Peyer's patch (tissue), 4 donors: ENCODE results near the gene SWAP70. TPM values are rescaled to one million over a fixed set of nuclear protein-coding genes. Genes with fewer than 3 reads are reported as not detected.

ENCODE experiments used
- DNase-seq, 3 donors: peaks; one replicate each; pipeline ENCODE4 v3.0.0-alpha.2; 2017 to 2019
- H3K27ac ChIP-seq, 4 donors: fragments of 200-600 bp; sonication (generic); one replicate each; pipeline ENCODE4 v1.5.1; 2016 to 2019
- H3K27me3 ChIP-seq, 2 donors: fragments of 200-600 bp; sonication (generic); one replicate each; pipeline ENCODE4 v1.5.1; 2019
- H3K36me3 ChIP-seq, 3 donors: fragments of 200-600 bp; sonication (generic); one replicate each; pipeline ENCODE4 v1.5.1; 2016 to 2019
- H3K4me1 ChIP-seq, 4 donors: fragments of 200-600 bp; sonication (generic); one replicate each; pipeline ENCODE4 v1.5.1; 2016 to 2019
- H3K4me3 ChIP-seq, 4 donors: fragments of 200-600 bp; sonication (generic); 1 replicate in 3 of 4; 2 replicates in 1 of 4; pipeline ENCODE4 v1.5.1; 2016 to 2019; ENCODE audit warnings: mild to moderate bottlenecking in 1 of 4
- H3K9me3 ChIP-seq, 4 donors: fragments of 200-600 bp; sonication (generic); one replicate each; pipeline ENCODE4 v1.5.1; 2016 to 2019; ENCODE audit warnings: mild to moderate bottlenecking in 1 of 4
- CTCF ChIP-seq, 6 experiments: fragments of 450-650 bp in 4 of 6; fragments of 200-600 bp in 2 of 6; sonication (generic) in 1 of 6; IDR thresholded peaks; one replicate each; pipeline ENCODE4 v1.5.1; 2017 to 2019; ENCODE audit warnings: antibody characterized with exemption in 6 of 6, mild to moderate bottlenecking in 3 of 6, moderate library complexity in 1 of 6
- POLR2A ChIP-seq, 2 donors: fragments of 450-650 bp; IDR thresholded peaks; one replicate each; pipeline ENCODE4 v1.5.1; 2017; ENCODE audit warnings: antibody characterized with exemption in 2 of 2, mild to moderate bottlenecking in 2 of 2, moderate library complexity in 2 of 2
- total RNA-seq, 4 donors: library from RNA; depleted of rRNA; stranded (reverse); fragments of >200 nt; gene quantifications; one replicate each; pipeline ENCODE4 v1.1.0, GENCODE V29; 2016

Gene SWAP70
- total RNA-seq, 4 donors from 2014 or later = 16.8 to 62.7 (median 26.1) TPM

DNA sequence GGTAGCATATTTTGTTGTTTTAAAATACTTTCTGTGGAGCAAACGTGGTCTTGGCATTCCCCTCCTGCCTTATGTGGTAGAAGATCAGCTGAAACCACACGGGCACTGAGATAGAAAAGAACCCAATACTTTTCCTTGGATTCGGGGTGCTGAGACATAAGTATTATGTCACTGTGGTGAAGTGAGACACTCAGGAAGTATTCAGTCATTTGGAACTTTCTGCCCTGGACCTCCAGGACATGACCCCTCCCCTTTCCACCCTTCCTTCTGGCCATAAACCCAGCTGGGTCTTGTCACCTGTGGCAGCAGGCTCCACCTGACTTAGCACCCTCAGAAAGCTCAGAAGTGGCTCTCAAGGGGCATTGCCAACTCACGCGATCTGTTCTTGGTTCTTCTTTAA is 123.4 kb downstream of the SWAP70 start:
- DNase-seq = no peak
- Histone ChIP-seq H3K4me3 (no peak overlapping the region), H3K27ac (no peak overlapping the region), H3K9me3 (no peaks in the 10 kb centered on the region), H3K4me1 (no peaks in the 10 kb centered on the region), H3K36me3 (peaks cover 0 to 33% (median 0%) of the 10 kb centered on the region in 3 donors), H3K27me3 (no peaks in the 10 kb centered on the region)
- TF ChIP-seq POLR2A (IDR thresholded peaks at IDR 0.05) (no peak), CTCF (IDR thresholded peaks at IDR 0.05) (no peak)

DNA sequence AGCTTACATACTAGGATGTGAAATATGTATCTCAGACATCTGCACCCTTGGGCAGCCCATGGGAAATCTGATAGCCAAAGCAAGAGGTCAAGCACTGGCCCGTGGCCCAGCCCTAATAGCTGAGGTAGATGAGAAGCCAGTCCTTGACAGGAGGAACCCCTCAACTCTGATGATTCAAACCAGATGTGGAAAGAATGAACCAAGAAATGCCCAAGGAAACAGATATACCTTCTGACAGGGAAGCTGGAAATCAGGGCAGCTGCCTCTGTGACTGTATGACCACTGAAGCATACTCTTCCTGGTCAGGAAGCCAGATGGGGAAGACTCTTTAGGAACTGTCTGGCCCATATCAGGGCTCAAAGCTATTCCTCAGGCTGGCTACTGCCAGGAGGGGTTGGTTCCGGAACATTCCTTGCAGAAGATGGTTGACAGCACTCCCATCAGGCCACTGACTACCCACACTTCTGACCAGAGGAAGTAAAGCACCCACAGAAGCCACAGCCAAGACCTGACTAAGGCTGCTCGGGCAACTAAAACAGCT is 124.2 kb downstream of the SWAP70 start:
- H3K36me3 ChIP-seq = peaks cover 0 to 33% (median 0%) of the 10 kb centered on the region in 3 donors
- no peak overlapping the region for H3K27ac ChIP-seq
- no peaks in the 10 kb centered on the region for H3K4me1 ChIP-seq
- DNase-seq = no peak
- no peaks in the 10 kb centered on the region for H3K9me3 ChIP-seq
- TF ChIP-seq CTCF (IDR thresholded peaks at IDR 0.05) = no peak
- TF ChIP-seq POLR2A (IDR thresholded peaks at IDR 0.05) = no peak
- no peaks in the 10 kb centered on the region for H3K27me3 ChIP-seq
- no peak overlapping the region for H3K4me3 ChIP-seq

- Histone ChIP-seq H3K4me3 (no peak overlapping the region), H3K9me3 (no peaks in the 10 kb centered on the region), H3K27ac (no peak overlapping the region), H3K36me3 (peaks cover 0 to 22% (median 0%) of the 10 kb centered on the region in 3 donors), H3K4me1 (no peaks in the 10 kb centered on the region), H3K27me3 (no peaks in the 10 kb centered on the region)
- DNase-seq = no peak
- TF ChIP-seq CTCF (IDR thresholded peaks at IDR 0.05) (no peak), POLR2A (IDR thresholded peaks at IDR 0.05) (no peak)
Observed at GRCh38 chr11:9789910-9790309, 126.0 kb downstream of the SWAP70 start.

DNA sequence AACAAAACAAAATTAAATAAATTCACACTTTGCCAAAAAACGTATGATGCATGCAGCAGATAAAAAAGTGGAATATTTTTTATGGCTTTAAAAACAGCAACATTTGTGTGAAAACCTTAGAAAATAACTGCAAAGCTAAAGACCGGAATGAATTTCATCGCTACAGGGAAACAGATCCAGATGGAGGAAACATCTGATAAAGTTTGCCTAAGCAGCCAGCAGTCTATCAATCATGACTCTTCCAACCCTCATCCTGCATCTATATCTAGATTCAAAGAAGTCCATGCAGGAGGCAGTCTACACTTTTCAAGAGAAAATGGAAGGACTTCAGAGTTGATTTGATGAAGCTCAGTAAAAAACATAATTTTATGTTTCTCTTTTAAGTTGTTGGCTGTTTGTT is 126.8 kb downstream of the SWAP70 start:
- no peak for TF ChIP-seq CTCF (IDR thresholded peaks at IDR 0.05)
- TF ChIP-seq POLR2A (IDR thresholded peaks at IDR 0.05) = no peak
- no peak overlapping the region for H3K4me3 ChIP-seq
- H3K9me3 ChIP-seq = no peaks in the 10 kb centered on the region
- peaks cover 0 to 15% (median 0%) of the 10 kb centered on the region in 3 donors for H3K36me3 ChIP-seq
- no peak for DNase-seq
- no peaks in the 10 kb centered on the region for H3K4me1 ChIP-seq
- no peaks in the 10 kb centered on the region for H3K27me3 ChIP-seq
- no peak overlapping the region for H3K27ac ChIP-seq

- Histone ChIP-seq H3K9me3 (no peaks in the 10 kb centered on the region), H3K4me3 (no peak overlapping the region), H3K36me3 (no peaks in the 10 kb centered on the region), H3K27me3 (no peaks in the 10 kb centered on the region), H3K4me1 (no peaks in the 10 kb centered on the region), H3K27ac (no peak overlapping the region)
- no peak for DNase-seq
- no peak for TF ChIP-seq POLR2A (IDR thresholded peaks at IDR 0.05)
- no peak for TF ChIP-seq CTCF (IDR thresholded peaks at IDR 0.05)
Observed at GRCh38 chr11:9796266-9796665, 132.4 kb downstream of the SWAP70 start.

GRCh38 chr11:9796854-9797253 is 133.0 kb downstream of the SWAP70 start:
- DNase-seq = no peak
- Histone ChIP-seq H3K4me3 (no peak overlapping the region), H3K4me1 (no peaks in the 10 kb centered on the region), H3K9me3 (no peaks in the 10 kb centered on the region), H3K27ac (no peak overlapping the region), H3K36me3 (no peaks in the 10 kb centered on the region), H3K27me3 (no peaks in the 10 kb centered on the region)
- no peak for TF ChIP-seq POLR2A (IDR thresholded peaks at IDR 0.05)
